Eye (tissue), 1 donor: Measurements from ENCODE around the gene UTS2.

Source experiments
- DNase-seq: peaks from one replicate; pipeline ENCODE4 v3.0.0-alpha.2; 2015

UTS2 gene

DNA sequence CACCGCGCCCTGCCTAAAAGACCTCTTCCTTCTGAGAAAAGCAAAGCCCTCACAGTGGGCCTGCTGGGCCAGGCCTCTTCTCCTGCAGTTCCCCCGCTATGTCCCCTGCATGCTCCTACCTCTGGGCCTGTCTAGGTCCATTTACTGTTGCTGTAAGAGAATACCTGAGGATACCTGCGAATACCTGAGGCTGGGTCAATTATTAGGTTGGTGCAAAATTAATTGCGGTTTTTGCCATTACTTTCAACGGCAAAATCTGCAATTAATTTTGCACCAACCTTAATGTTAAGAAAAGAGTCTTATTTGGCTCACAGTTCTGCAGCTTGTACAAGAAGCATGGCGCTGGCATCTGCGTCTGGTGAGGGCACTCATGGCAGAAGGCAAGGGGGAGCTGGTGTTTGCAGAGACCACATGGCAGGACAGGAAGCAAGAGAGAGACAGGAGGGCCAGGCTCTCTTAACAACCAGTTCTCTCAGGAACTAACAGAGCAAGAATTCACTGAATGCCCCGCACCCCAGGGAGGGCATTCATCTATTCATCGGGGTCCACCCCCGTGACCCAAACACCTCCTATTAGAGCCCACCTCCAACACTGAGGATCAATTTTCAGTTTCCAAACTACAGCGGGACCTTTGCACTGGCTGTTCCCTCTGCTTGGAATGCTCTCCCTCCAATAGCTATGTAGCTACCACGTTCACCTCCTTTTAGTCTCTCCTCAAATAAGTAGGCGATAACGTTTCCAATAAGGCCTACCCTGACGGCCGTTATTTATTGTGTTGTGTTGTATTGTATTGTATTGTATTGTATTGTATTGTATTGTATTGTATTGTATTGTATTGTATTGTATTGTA lies 9.6 kb upstream of the UTS2 start:
- no peak for DNase-seq

DNA sequence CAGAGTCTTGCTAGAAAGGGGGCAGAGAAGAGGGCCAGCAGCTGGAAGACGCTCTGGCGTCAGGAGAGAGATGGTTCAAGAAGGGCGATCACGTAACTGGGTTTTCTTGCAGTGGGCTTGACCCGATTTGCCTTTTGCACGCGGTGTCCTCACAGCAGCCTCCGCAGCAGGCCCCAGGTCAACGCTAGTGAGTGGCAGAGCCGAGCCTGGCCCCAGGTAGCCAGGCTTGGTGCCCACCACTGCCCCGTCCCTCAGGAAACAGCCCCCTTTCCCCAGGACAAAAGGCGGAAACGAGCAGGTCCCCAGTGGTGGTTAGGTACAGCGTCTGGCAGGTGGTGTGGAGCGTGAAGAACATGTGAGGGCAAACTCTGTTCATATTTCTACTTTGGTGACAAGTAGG lies 8.6 kb upstream of the UTS2 start:
- DNase-seq = no peak

DNA sequence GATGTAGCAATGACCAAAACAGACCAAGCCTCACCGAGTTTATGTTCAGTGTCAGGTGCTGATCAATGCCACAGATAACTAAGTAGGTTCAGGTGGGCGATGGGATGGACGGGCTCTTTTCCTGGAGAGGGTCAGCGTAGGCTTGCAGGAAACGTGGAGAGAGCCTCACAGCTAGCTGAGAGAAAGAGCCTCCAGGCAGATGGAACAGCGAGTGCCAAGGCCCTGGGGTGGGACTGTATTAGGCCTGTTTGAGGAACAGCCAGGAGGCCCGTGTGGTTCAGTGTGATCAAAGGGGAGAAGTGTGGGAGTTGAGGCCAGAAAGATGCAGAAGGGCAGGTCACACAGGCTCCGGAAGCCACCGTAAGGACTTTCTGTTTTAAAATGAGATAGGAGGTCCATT lies 7.3 kb upstream of the UTS2 start:
- no peak for DNase-seq

DNA sequence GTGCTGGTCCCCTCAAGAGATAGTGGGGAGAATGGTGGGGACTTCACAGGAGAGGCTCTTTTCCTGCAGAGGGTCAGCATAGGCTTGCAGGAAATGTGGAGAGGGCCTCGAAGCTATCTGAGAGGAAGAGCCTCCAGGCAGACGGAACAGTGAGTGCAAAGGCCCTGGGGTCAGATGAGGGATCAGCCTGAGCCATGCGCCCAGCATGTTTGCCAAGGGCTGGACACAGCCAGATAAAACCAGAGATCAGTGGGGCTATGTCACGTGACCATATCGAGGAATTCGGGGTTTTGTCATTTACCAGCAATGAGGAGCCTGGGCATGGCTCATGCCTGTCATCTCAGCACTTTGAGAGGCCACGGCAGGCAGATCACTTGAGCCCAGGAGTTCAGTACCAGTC lies 6.5 kb upstream of the UTS2 start:
- DNase-seq = no peak

DNA sequence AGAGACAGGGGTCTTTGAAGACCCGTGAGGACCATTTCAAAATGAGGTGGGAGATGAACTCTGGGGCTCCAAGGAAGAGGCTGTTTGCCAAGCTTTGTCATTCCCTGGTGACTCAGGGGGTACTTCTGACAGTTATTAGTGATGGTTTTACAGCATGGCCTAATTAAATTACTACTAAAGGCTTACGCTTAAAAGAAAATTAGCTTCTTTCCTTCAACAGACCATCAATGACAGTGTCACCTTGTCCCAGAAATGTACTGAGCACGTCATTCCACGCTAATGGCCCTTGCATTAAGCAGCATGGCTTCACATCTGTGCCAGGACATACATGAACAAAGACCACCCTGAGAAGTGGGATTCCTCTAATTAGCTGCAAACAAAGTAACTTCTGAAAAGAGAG lies 5.1 kb upstream of the UTS2 start:
- DNase-seq = peak; percentile 38

DNA sequence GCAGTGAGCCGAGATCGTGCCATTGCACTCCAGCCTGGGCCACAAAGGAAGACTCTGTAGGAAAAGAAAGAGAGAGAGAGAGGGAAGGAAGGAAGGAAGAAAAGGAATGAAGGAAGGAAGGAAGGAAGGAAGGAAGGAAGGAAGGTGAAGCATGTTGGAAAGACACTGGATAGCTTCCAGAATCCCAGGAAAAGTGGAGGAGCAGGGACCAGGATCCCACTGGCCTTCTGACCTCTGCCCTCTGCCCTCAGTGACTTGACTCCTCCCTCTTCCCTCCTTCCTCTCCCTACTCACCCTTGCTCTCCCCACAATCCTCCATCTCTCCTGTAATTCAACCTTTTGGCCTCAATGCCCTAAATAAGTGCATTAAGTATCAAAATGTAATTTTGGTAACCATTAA lies 4.1 kb upstream of the UTS2 start:
- DNase-seq = no peak

DNA sequence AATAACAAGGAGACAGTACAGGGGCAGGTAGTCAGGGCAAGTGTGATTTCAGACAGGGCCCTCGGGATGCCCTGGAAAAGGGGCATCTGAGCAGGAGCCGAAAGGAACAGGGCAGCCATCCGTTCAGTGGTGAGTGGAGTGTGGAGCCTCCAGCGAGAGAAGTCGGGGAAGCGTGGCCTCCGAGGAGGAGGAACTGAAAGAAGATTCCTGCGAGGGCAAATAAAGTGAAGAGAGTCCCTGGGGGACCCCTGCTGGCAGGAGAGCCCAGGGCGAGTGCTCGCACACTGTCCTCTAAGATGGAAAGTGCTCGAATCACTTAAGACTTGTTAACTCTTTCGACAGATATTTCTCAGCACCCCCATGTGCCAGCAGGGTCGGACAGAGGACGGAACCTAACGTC lies 3.5 kb upstream of the UTS2 start:
- DNase-seq = no peak

DNA sequence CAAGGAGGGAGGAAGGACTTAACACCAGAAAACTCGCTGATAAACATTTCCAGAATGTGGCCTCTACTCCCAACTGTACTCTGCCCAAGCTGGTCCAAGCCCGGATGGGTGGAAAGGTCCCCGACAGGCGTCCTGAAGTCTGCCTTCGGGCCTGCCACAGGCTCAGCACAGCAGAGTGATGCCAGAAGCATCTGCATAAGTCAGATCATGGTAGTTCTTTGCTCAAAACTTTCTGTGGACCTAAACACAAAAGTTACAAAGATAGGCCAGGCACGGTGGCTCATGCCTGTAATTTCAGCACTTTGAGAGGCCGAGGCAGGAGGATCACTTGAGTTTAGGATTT lies 790 bp upstream of the UTS2 start:
- no peak for DNase-seq

DNA sequence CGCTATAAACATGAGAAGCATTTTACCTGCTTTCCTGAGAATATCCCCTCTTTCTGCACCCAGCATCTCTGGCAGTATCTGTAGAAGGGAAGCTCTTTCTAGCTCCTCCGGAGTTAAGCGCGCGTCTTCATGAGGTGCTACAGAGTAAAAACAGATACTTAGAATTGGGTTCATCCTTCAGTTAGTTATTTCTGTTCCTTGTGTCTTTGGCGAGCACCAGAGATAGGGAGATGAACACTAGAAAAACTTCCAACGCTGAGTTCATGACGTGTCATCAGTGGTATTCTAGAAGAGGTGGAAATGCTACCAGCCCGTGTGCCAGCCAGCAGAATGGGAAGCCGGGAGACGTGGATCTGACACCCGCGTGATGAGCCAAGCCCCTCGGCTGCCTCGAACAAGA lies 2.1 kb downstream of the UTS2 start:
- no peak for DNase-seq

DNA sequence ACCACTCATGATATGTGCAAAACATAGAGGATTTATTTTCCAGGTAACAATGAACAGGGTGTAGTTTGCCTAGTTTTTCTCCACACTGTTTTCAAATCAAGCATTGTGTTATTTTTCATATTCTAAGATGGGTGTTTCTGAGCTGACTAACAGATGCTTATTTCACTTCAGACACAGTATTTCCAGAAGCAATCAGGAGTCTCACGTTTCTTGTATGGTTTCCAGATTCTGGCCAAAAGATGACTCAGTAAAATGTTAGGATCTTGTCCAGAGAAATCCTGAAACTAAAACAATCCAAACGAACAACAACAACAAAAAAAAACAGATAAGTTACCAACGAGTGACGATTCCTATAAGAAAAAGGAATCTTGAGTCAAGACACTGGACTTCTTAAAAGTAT lies 5.3 kb downstream of the UTS2 start:
- DNase-seq = no peak

DNA sequence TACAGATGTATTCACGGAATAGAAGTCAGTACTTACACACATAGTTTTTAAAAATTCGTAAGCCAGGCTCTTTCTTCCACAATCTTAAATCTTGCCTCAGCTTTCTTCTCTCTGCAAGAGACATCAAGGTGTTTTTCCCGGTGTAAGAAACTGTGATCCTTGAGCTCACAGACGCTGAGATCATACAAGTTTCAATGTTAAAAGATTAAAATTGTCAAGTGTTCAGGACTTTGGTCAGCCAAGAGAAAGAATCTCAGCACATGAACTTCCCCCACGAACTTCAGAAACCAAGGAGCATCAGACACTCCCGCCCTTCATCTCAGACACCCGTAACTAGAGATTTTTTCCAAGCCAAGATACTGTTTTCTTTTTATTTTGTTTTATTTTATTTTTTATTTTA lies 6.2 kb downstream of the UTS2 start:
- DNase-seq = no peak

DNA sequence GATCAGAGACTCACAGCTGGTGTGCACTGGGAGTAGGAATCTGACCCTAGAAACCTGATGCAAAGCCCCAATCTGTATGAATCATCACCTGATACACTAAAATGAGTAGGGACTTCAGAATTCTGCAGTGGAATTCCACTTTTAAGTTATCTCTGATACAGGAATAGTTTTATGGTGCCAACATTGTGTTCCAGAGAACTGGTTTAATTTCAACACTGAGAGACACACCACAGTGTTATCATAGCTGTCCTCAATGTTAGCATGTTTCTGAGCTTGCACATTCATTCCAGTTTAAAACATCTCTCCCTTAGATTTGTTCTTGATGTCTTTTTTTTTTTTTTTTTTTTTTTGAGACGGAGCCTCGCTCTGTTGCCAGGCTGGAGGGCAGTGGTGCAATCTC lies 7.1 kb downstream of the UTS2 start:
- no peak for DNase-seq

DNA sequence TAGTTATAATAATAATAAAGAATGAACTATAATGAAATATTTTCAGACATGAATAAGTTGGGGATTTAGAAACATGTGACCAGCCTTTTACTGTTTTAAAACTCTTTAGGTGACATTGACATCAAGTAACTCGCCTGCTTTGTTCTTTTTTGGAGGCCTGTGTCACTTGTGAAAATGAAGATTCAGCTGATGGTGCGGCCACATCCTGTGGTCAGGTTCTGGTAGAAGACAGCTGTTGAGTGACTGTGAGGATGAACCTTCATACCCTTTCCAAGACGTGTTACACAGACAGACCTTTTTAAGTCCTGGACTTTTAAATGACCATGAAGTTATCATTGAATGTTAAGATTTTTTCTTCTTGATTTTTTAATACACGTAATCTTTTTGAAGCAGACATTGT lies 10.3 kb downstream of the UTS2 start:
- DNase-seq = no peak

DNA sequence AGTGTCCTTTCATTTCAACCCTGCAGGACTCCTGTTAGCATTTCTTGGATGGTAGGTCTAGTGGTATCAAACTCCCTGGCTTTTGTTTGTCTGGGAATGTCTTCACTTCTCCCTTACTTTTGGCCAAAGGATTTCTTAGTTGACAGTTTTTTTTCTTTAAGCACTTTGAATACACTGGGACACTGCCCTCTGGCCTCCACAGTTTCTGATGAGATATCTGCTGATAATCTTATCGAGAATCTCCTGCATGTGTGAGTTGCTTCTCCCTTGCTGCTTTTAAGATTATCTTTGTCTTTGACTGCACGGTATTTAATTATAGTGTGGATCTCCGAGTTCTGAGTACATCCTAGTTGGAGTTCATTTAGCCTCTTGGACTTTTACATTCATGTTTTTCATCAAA lies 13.3 kb downstream of the UTS2 start:
- DNase-seq = no peak

DNA sequence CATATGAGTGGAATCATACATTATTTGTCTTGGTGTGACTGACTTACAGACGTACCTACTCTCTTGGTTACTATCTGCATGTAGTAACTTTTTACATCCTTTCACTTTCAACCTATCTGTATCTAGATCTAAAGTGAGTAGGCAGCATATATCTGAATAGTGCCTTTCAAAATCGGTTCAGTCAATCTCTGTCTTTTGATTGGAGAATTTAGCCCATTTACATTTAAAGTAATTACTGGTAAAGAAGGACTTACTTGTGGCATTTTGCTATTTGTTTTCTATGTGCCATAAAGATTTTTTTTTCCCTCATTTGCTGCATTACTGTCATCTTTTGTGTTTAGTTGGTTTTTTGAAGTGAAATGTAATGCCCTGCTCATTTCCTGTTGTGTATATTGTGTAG lies 14.2 kb downstream of the UTS2 start:
- DNase-seq = peak; percentile 1

DNA sequence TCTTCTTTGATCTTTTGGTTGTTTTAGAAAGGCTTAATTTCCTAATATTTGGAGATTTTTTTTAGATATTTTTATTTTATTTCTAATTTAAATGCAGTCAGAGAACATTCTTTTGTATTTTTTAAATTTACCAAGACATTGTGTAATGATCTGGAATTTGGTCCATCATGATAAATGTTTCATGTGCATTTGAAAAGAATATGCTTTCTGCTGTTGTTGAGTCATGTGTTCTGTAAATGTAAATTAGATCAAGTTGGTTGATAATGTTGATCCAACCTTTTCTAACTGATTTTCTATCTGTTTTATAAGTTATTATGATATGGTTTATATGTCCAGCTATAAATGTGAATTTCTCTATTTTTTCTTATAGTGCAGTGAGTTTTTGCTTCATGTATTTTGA lies 19.8 kb downstream of the UTS2 start:
- no peak for DNase-seq

DNA sequence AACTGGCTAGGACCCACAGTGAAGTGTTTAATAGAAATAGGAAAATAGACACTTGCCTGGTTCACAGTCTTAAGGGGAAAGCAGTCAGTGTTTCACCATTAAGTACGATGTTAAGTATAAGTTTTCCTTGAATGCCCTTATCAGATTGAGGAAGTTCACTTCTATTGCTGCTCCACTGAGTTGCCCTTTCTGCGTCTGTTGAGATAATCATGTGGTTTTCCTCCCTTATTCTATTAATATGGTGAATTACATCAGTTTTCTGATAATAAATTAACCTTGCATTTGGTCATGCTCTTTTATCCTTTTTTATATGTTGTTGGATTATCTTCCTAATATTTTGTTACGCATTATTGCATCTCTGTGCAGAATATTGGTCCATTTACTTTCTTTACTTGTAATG lies 21.4 kb downstream of the UTS2 start:
- DNase-seq = no peak

DNA sequence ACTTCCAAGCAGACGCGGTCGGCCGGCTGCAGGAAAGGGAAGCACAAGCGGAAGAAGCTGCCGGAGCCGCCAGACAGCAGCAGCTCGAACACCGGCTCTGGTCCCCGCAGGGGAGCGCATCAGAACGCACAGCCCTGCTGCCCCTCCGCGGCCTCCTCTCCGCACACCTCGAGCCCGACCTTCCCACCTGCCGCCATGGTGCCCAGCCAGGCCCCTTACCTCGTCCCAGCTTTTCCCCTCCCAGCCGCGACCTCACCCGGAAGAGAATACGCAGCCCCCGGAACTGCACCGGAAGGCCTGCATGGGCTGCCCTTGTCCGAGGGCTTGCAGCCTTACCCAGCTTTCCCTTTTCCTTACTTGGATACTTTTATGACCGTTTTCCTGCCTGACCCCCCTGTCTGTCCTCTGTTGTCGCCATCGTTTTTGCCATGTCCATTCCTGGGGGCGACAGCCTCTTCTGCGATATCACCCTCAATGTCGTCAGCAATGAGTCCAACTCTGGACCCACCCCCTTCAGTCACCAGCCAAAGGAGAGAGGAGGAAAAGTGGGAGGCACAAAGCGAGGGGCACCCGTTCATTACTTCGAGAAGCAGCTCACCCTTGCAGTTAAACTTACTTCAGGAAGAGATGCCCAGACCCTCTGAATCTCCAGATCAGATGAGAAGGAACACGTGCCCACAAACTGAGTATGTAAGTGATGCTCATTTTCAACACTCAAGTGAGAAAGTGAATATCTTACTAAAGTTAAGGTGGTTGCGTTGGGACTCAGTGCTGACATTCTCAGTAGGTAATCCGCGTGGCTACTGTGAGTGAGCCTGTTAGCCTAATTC lies 25.5 kb downstream of the UTS2 start:
- peak; percentile 16 for DNase-seq

DNA sequence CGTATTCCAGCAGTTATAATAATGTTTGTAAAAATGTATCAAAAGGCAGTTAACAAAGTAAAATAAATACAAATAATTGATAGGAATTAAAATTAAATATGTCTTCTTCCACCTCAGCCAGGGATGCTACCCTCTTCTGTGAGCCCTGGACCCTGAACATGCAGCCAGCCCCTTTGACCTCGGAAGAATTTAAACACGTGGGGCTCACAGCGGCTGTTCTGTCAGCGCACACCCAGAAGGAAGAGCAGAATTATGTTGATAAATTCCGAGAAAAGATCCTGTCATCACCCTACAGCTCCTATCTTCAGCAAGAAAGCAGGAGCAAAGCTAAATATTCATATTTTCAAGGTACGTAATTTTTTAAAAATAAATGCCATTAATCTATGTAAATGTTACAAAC lies 26.5 kb downstream of the UTS2 start:
- DNase-seq = no peak

DNA sequence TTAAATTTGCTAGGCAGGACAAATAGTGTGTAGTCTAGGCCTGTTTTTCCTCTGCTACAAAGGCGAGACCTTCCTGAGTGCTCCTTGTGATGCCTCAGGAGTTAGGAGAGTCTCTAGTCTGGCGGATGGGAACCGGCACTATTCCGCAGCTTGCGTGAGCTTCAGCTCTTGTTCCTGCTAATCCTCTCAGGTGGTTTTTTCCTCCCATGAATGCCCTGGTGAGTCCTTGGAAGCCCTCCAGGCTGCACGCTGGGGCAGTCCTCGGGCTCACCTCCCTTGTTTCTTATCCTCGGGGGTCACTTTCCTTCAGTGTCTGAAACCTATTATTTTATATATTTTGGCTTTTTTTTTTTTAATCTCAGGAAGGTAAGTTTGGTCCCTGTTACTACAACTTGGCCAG lies 28.2 kb downstream of the UTS2 start:
- no peak for DNase-seq

DNA sequence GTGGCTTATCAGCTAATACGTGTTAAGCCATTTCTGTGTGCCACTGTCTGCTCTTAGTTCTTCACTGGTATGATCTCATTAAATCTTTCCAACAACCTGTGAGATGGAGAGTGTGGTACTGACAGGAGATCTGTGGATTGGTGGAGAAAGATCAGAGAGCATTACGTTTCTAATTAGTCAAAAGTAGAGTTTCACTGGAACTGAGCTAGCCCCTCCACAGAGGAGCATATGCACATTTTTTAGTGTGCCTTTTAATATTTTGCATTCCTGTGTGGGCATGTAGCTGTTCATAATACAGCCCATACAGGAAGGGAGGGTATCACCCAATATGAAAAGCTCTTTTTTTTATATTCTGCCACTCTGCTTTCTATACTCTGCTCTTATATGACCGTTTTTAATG lies 31.6 kb downstream of the UTS2 start:
- no peak for DNase-seq

DNA sequence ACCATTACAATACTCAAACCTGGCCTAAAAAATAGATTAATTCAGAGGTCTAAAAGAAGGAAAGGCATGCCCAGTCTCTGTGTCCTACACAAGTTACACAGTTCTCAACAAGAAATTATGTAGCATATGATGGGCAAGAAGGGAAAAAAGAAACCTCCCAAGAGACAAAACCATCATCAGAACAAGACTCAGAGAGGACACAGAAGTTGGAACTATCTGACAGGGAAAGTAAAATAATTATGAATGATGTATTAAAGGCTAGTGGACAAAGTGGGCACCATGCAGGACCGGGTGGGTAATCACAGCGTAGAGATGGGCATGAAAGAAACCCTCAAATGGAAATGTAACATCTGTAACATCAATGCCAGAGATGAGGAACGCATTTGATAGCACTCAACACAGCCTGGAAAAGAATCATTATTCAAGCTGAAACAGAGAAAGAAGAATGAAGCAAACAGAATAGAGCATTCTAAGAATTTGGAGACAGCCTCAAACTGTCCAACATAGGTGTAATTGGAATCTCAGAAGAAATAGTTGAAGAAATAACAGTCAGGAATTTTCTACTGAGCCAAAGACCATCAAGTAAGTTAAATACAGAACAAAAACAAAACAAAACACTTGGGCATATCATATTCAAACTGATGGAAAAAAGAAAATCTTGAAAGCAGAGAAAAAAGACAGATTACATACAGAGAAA lies 39.0 kb downstream of the UTS2 start:
- no peak for DNase-seq

DNA sequence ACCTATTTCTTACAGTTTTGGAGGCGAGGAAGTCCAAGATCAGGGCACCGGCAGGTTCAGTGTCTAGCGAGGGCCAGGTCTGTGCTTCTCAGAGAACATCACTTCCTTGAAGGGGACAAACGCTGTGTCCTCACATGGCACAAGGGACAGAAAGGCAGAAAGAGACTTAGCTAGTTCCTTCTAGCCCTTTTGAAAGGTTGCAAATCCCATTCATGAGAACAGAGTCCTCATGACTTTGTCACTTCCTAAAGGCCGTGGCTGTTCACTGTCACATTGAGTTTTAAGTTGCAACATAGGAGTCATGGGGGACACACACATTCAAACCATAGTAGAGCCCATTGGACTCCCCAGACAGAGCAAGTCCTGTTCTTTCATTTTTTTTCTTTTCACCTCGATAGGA lies 41.4 kb downstream of the UTS2 start:
- DNase-seq = no peak

DNA sequence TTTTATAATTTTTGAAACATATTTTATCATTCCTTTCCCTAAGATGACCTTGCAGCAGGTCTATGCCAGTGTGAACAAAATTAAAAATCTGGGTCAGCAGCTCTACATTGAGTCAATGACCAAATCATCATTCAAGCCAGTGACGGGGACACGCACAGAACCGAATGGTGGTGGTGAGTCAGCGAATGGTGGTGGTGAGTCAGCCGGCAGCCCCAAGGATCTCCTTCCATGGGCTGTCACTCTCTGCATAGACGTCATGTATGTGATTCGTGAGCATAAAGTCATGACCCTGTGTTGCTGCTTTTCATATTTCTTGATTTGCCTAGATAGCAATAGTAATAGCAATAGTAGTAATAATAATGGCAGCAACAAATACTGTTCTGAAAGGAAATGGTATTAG lies 42.5 kb downstream of the UTS2 start:
- no peak for DNase-seq
